WTC11 (cell line): ENCODE results near the gene DNAAF3.

Experiments
- ATF2 ChIP-seq: sonication (generic); formaldehyde crosslinking; IDR thresholded peaks from 2 replicates; pipeline ENCODE4 v1.8.1; 2022; ENCODE audit warnings: low read depth, missing genetic modification reagents, borderline replicate concordance
- CTCF ChIP-seq: fragments of 200-600 bp; IDR thresholded peaks from 2 replicates; pipeline ENCODE4 v1.8.0; 2022; ENCODE audit warnings: antibody characterized with exemption
- FOXJ3 ChIP-seq: sonication (generic); formaldehyde crosslinking; IDR thresholded peaks from 2 replicates; pipeline ENCODE4 v1.9.0; 2021; ENCODE audit warnings: missing genetic modification reagents, mild to moderate bottlenecking, borderline replicate concordance
- FOXP1 ChIP-seq: sonication (generic); formaldehyde crosslinking; IDR thresholded peaks from 2 replicates; pipeline ENCODE4 v1.8.0; 2022; ENCODE audit warnings: missing genetic modification reagents, mild to moderate bottlenecking, moderate library complexity, borderline replicate concordance
- MAX ChIP-seq: sonication (generic); formaldehyde crosslinking; IDR thresholded peaks from 2 replicates; pipeline ENCODE4 v1.8.0; 2022; ENCODE audit warnings: mild to moderate bottlenecking, missing genetic modification reagents
- MXD4 ChIP-seq: fragments of 250-450 bp; sonication (Bioruptor Pico); IDR thresholded peaks from 2 replicates; pipeline ENCODE4 v1.8.0; 2021; ENCODE audit warnings: mild to moderate bottlenecking, moderate library complexity, borderline replicate concordance
- TEAD4 ChIP-seq: sonication (generic); formaldehyde crosslinking; IDR thresholded peaks from 2 replicates; pipeline ENCODE4 v1.8.0; 2022; ENCODE audit warnings: mild to moderate bottlenecking, missing genetic modification reagents
- ZNF121 ChIP-seq: sonication (generic); formaldehyde crosslinking; IDR thresholded peaks from 2 replicates; pipeline ENCODE4 v1.8.0; 2023; ENCODE audit warnings: missing genetic modification reagents
- ZNF425 ChIP-seq: fragments of 250-450 bp; sonication (Bioruptor Pico); conservative IDR thresholded peaks from 2 replicates; pipeline ENCODE4 v1.9.0; 2021; ENCODE audit warnings: mild to moderate bottlenecking

GRCh38 chr19:55116859-55117662 lies 49.4 kb downstream of the DNAAF3 start, which contains the start of gene PPP1R12C:
- no peak for TF ChIP-seq CTCF
- no peak for TF ChIP-seq TEAD4
- TF ChIP-seq MXD4 (CRISPR knock-in tag), result no peak
- TF ChIP-seq MAX (CRISPR knock-in tag), result no peak
- TF ChIP-seq ATF2, result no peak
- TF ChIP-seq ZNF121, result no peak
- TF ChIP-seq FOXJ3 (CRISPR knock-in tag), result no peak
- TF ChIP-seq FOXP1 (CRISPR knock-in tag), result no peak
- no peak for TF ChIP-seq ZNF425 (CRISPR knock-in tag)
